K562 (cell line): ENCODE measurements around the gene ADAMTS6. TPM values are rescaled to one million over a fixed set of nuclear protein-coding genes. Genes with fewer than 3 reads are reported as not detected.

Experiments used
- ATAC-seq: fragments of 200-7000 bp; cut with Tn5 transposase; 3 replicates; pipeline ENCODE4 v1.9.1; 2020; ENCODE audit warnings: moderate library complexity
- BruUV-seq: library from RNA; stranded (reverse); fragments of 400-500 nt; replicated peaks from 2 replicates; lab custom pipeline; 2021; lab: Mats Ljungman, UMichigan
- CTCF ChIA-PET: fragments of 300-600 bp; formaldehyde crosslinking; extraction: SDS; loops from one replicate; lab custom pipeline; 2021; ENCODE audit warnings: low intra/inter-chr PET ratio; lab: Yijun Ruan, JAX
- POLR2A ChIA-PET: fragments of 300-600, 350-650 bp; sonication (Branson Sonifier 250); formaldehyde crosslinking; extraction: SDS; loops from one replicate; lab custom pipeline; 2021; ENCODE audit warnings: antibody characterized with exemption, inconsistent platforms; lab: Yijun Ruan, JAX
- DNase-seq, 4 experiments: peaks; one replicate each; pipeline versions ENCODE4 v3.0.0 to v3.0.0-alpha.2; 2011 to 2018; ENCODE audit warnings: low spot score in 3 of 4, mixed read lengths in 3 of 4; ENCODE audit errors: extremely low read depth in 1 of 4
- FAIRE-seq: peaks from 2 replicates; lab custom pipeline; 2011; peaks lifted over from hg19 to GRCh38; lab: Jason Lieb, UNC
- H2AFZ ChIP-seq: 2 replicates; pipeline ENCODE4 v1.6.0; 2011; ENCODE audit warnings: low read depth, low read length, control low read depth, inconsistent platforms
- H3K27ac ChIP-seq: fragments of 200-600 bp; 3 replicates; pipeline ENCODE4 v1.8.0; 2011; ENCODE audit warnings: low read depth, mild to moderate bottlenecking, control low read depth, inconsistent platforms, low read length, moderate library complexity, mixed read lengths; ENCODE audit errors: extremely low read depth
- H3K27me3 ChIP-seq, 2 experiments: fragments of 300-600 bp in 1 of 2; 2 replicates in 1 of 2; 3 replicates in 1 of 2; pipeline versions ENCODE4 v1.6.0 to v1.8.0; 2011; ENCODE audit warnings: inconsistent platforms in 2 of 2, low read length in 2 of 2, mild to moderate bottlenecking in 1 of 2, mixed read lengths in 1 of 2, moderate library complexity in 1 of 2; ENCODE audit not compliant: control insufficient read depth in 2 of 2, insufficient read depth in 2 of 2
- H3K36me3 ChIP-seq: fragments of 300-600 bp; 3 replicates; pipeline ENCODE4 v1.8.0; 2011; ENCODE audit warnings: mild to moderate bottlenecking, low read length, inconsistent platforms; ENCODE audit not compliant: control insufficient read depth, insufficient read depth
- H3K4me1 ChIP-seq, 2 experiments: fragments of 200-600 bp in 1 of 2; replicated peaks in 1 of 2; 2 replicates in 1 of 2; 3 replicates in 1 of 2; pipeline versions ENCODE4 v1.5.1 to v1.8.0; 2011; ENCODE audit warnings: inconsistent platforms in 2 of 2, low read length in 2 of 2, mild to moderate bottlenecking in 1 of 2, mixed read lengths in 1 of 2, moderate library complexity in 1 of 2; ENCODE audit not compliant: control insufficient read depth in 2 of 2, insufficient read depth in 2 of 2
- H3K4me2 ChIP-seq: 2 replicates; pipeline ENCODE4 v1.6.1; 2011; ENCODE audit warnings: low read length, control low read depth, inconsistent platforms, mixed read lengths; ENCODE audit not compliant: insufficient read depth
- H3K4me3 ChIP-seq: fragments of 200-600 bp; sonication (generic), shearing (Covaris generic); 2 replicates; pipeline ENCODE4 v1.5.1; 2016; ENCODE audit warnings: control low read depth, inconsistent platforms
- H3K79me2 ChIP-seq: fragments of 200-600 bp; 3 replicates; pipeline ENCODE4 v1.8.0; 2011; ENCODE audit warnings: low read length, inconsistent platforms; ENCODE audit not compliant: control insufficient read depth, insufficient read depth
- H3K9ac ChIP-seq, 2 experiments: 2 replicates each; pipeline versions ENCODE4 v1.6.0 to v1.6.1; 2011; ENCODE audit warnings: low read depth in 2 of 2, low read length in 2 of 2, control low read depth in 1 of 2, inconsistent platforms in 1 of 2, mild to moderate bottlenecking in 1 of 2, mixed read lengths in 1 of 2; ENCODE audit not compliant: insufficient read depth in 1 of 2
- H3K9me1 ChIP-seq: one replicate; pipeline ENCODE4 v1.6.0; 2011; ENCODE audit warnings: inconsistent platforms, mild to moderate bottlenecking, low read length, moderate library complexity; ENCODE audit not compliant: control insufficient read depth, insufficient read depth
- H3K9me3 ChIP-seq: replicated peaks from 2 replicates; pipeline ENCODE4 v1.5.1; 2011; ENCODE audit warnings: low read depth, low read length, inconsistent platforms; ENCODE audit not compliant: control insufficient read depth, insufficient read depth
- H4K20me1 ChIP-seq: replicated peaks from 2 replicates; pipeline ENCODE4 v1.6.1; 2011; ENCODE audit warnings: low read length, inconsistent platforms, mixed read lengths; ENCODE audit not compliant: control insufficient read depth, insufficient read depth
- ATF1 ChIP-seq, 2 experiments: fragments of 450-650 bp in 1 of 2; IDR thresholded peaks; 2 replicates each; pipeline ENCODE4 v1.6.1; 2016; ENCODE audit warnings: missing compliant biosample characterization in 1 of 2, missing genetic modification characterization in 1 of 2
- BHLHE40 ChIP-seq: IDR thresholded peaks from 2 replicates; pipeline ENCODE4 v1.6.1; 2011; ENCODE audit warnings: low read length, improper control_type of control experiment
- BMI1 ChIP-seq: fragments of 150-350 bp; IDR thresholded peaks from 2 replicates; pipeline ENCODE4 v1.6.1; 2014; ENCODE audit warnings: low read length
- C11orf30 ChIP-seq: fragments of 450-650 bp; IDR thresholded peaks from 2 replicates; pipeline ENCODE4 v1.6.1; 2016; ENCODE audit warnings: low read depth, mild to moderate bottlenecking
- CTBP1 ChIP-seq: fragments of 450-650 bp; IDR thresholded peaks from 2 replicates; pipeline ENCODE4 v1.6.1; 2016; ENCODE audit warnings: borderline replicate concordance
- HNRNPK ChIP-seq: fragments of 200-400 bp; formaldehyde crosslinking; IDR thresholded peaks from one replicate; pipeline ENCODE4 v1.6.1; 2018; ENCODE audit warnings: mild to moderate bottlenecking, low read depth, low read length; ENCODE audit not compliant: poor library complexity, severe bottlenecking
- JUND ChIP-seq, 2 experiments: IDR thresholded peaks; 2 replicates in 1 of 2; 3 replicates in 1 of 2; pipeline ENCODE4 v1.6.1; 2011; ENCODE audit warnings: borderline replicate concordance in 2 of 2, low read depth in 2 of 2, low read length in 2 of 2, improper control_type of control experiment in 1 of 2, missing biosample characterization in 1 of 2, missing genetic modification characterization in 1 of 2, missing genetic modification reagents in 1 of 2
- MAZ ChIP-seq, 2 experiments: fragments of 450-650 bp in 1 of 2; sonication (generic) in 1 of 2; formaldehyde crosslinking; IDR thresholded peaks in 1 of 2; conservative IDR thresholded peaks in 1 of 2; 2 replicates each; pipeline versions ENCODE4 v1.4.0 to v1.5.0; 2020; ENCODE audit warnings: mild to moderate bottlenecking in 1 of 2, missing genetic modification reagents in 1 of 2
- MEIS2 ChIP-seq: fragments of 450-650 bp; IDR thresholded peaks from 2 replicates; pipeline ENCODE4 v1.6.1; 2014; ENCODE audit warnings: mild to moderate bottlenecking; ENCODE audit not compliant: partially characterized antibody
- NFIC ChIP-seq: fragments of 450-650 bp; IDR thresholded peaks from 2 replicates; pipeline ENCODE4 v1.6.1; 2017; ENCODE audit warnings: mild to moderate bottlenecking, inconsistent platforms
- NONO ChIP-seq, 2 experiments: fragments of 200-400 bp in 1 of 2; fragments of 450-650 bp in 1 of 2; formaldehyde crosslinking in 1 of 2; IDR thresholded peaks; 2 replicates each; pipeline ENCODE4 v1.6.1; 2017; ENCODE audit warnings: low read depth in 2 of 2, mild to moderate bottlenecking in 2 of 2, moderate library complexity in 2 of 2, low read length in 1 of 2
- RCOR1 ChIP-seq, 2 experiments: IDR thresholded peaks; 2 replicates each; pipeline ENCODE4 v1.6.1; 2012; ENCODE audit warnings: low read depth in 2 of 2, low read length in 2 of 2, borderline replicate concordance in 1 of 2, improper control_type of control experiment in 1 of 2
- SMAD2 ChIP-seq: fragments of 150-350 bp; IDR thresholded peaks from 2 replicates; pipeline ENCODE4 v1.6.1; 2014; ENCODE audit warnings: low read depth, mild to moderate bottlenecking, low read length
- SOX6 ChIP-seq: fragments of 450-650 bp; IDR thresholded peaks from 2 replicates; pipeline ENCODE4 v1.6.1; 2014; ENCODE audit warnings: mild to moderate bottlenecking
- SP2 ChIP-seq: IDR thresholded peaks from 2 replicates; pipeline ENCODE4 v1.6.1; 2011; ENCODE audit warnings: mild to moderate bottlenecking, low read depth, low read length, moderate library complexity; ENCODE audit not compliant: poor library complexity, severe bottlenecking; ENCODE audit errors: extremely low read depth
- TCFL5 ChIP-seq: fragments of 250-450 bp; sonication (Bioruptor Pico); conservative IDR thresholded peaks from 2 replicates; pipeline ENCODE4 v1.6.1; 2021; ENCODE audit warnings: mild to moderate bottlenecking, moderate library complexity, matching md5 sums
- WGBS: fragments of 100-300 bp; shearing (Covaris generic); methylation state at CpG from one replicate; pipeline ENCODE4 v1.1.6; 2016; ENCODE audit warnings: low coverage, mixed read lengths; ENCODE audit not compliant: insufficient coverage; ENCODE audit errors: missing lambda C conversion rate; 5-methylcytosine and 5-hydroxymethylcytosine counted together
- in situ Hi-C: fragments of 300-500 bp; cut with MboI; formaldehyde crosslinking; loops from 4 replicates; pipeline ENCODE4 v1.15.0; 2018; ENCODE audit warnings: inconsistent platforms, mixed read lengths
- intact Hi-C: fragments of 100-400 bp; cut with micrococcal nuclease; formaldehyde crosslinking; loops from 2 replicates; pipeline ENCODE4 v1.14.2; 2022
- polyA plus RNA-seq, 8 experiments: library from polyadenylated mRNA; depleted of rRNA in 4 of 8; stranded (reverse) in 5 of 8; unstranded in 3 of 8; fragments of >200 nt; fragmentation: Nextera tagmentation in 2 of 8; fragmentation: Illumina TruSeq in 1 of 8; extraction: Ambion mirVana in 2 of 8; extraction: Trizol in 1 of 8; gene quantifications; 2 replicates each; pipeline versions ENCODE4 v1.2.1 to v1.2.3, GENCODE V29; 2011 to 2014; ENCODE audit warnings: inconsistent platforms in 1 of 8, missing spikeins in 1 of 8
- total RNA-seq, 7 experiments: library from RNA; depleted of rRNA in 6 of 7; stranded (reverse); fragments of >200 nt in 6 of 7; fragmentation: Illumina TruSeq in 2 of 7; extraction: Trizol in 2 of 7; gene quantifications; 2 replicates each; pipeline versions ENCODE4 v1.2.1 to v1.2.3, GENCODE V29; 2011 to 2021; ENCODE audit warnings: low replicate concordance in 1 of 7
- TF ChIP-seq, protein P1 (sequence below), 2 experiments: fragments of 450-650 bp in 1 of 2; sonication (generic) in 1 of 2; formaldehyde crosslinking; conservative IDR thresholded peaks; 2 replicates each; pipeline versions ENCODE4 v1.4.0 to v1.8.1; 2020 to 2022; ENCODE audit warnings: mild to moderate bottlenecking in 1 of 2, missing genetic modification reagents in 1 of 2
- TF ChIP-seq, protein P2 (sequence below): sonication (generic); IDR thresholded peaks from 2 replicates; pipeline ENCODE4 v1.6.1; 2016
- TF ChIP-seq, protein P3 (sequence below): sonication (generic); formaldehyde crosslinking; IDR thresholded peaks from 2 replicates; pipeline ENCODE4 v1.8.0; 2022; ENCODE audit warnings: missing genetic modification reagents, mild to moderate bottlenecking, borderline replicate concordance

ADAMTS6 gene
- total and polyA plus RNA-seq, 9 of the 15 experiments (the other 6 are each of a cell fraction or from before 2014, with no cell fraction given), result 0.57 to 5.3 (median 1.5) TPM

DNA sequence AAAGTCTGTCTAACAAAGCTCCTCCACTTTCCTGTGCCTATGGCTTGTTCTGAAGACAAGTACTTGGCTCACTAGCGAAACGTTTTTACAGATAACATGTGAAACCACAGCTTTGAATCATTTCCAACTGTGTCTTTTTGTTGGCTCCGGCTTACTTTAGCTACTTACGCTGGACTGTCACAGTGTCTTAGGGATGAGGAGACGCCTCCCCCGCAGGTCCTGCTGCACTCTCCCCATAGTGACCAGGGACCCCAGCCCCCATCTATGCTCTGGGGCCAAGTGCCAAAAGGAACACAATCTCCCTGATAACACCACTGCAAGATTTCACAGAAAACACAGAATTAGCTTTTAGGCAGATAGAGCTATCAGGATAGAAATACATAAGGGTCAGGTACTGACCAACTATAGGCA, 219.1 kb downstream of the ADAMTS6 start:
- no peak overlapping the region for H3K4me2 ChIP-seq
- CTCF ChIA-PET, result interaction anchor here (0.7 kb wide), 1 partner anchor 263 kb away, joined by 3 read pairs; no protein-coding TSS in a partner anchor
- H3K27me3 ChIP-seq, result no peaks in the 10 kb centered on the region
- H3K36me3 ChIP-seq, result no peaks in the 10 kb centered on the region
- intact Hi-C loops, result loop anchor here (10.0 kb wide), 1 partner anchor 212 kb away; no protein-coding TSS in a partner anchor
- H4K20me1 ChIP-seq, result no peaks in the 10 kb centered on the region
- H3K9ac ChIP-seq, result no peak overlapping the region
- no peak overlapping the region for H3K4me3 ChIP-seq
- H3K9me3 ChIP-seq, result no peaks in the 10 kb centered on the region
- H3K9me1 ChIP-seq, result no peaks in the 10 kb centered on the region
- no peak for TF ChIP-seq TCFL5 (CRISPR knock-in tag)
- 0 out of 2 replicates have a peak, but pooled peaks have one; percentile 33 for TF ChIP-seq SOX6
- TF ChIP-seq, protein P1, sequence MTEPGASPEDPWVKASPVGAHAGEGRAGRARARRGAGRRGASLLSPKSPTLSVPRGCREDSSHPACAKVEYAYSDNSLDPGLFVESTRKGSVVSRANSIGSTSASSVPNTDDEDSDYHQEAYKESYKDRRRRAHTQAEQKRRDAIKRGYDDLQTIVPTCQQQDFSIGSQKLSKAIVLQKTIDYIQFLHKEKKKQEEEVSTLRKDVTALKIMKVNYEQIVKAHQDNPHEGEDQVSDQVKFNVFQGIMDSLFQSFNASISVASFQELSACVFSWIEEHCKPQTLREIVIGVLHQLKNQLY (CRISPR knock-in tag; conservative IDR thresholded peaks at IDR 0.05), result no peak
- peak; percentile 62; the same call in 1 of the 2 replicates for TF ChIP-seq CTBP1
- TF ChIP-seq BMI1, result no peak
- 0 out of 2 replicates have a peak, but pooled peaks have one; percentile 14 for TF ChIP-seq JUND (IDR thresholded peaks at IDR 0.05; ENCODE audit: borderline replicate concordance, low read depth, low read length)
- no peak; the same call in 2 of the 3 replicates for TF ChIP-seq JUND (tag; IDR thresholded peaks at IDR 0.05; ENCODE audit: borderline replicate concordance, low read depth, low read length)
- no peak for TF ChIP-seq SMAD2
- no peak for TF ChIP-seq HNRNPK
- TF ChIP-seq, protein P2, sequence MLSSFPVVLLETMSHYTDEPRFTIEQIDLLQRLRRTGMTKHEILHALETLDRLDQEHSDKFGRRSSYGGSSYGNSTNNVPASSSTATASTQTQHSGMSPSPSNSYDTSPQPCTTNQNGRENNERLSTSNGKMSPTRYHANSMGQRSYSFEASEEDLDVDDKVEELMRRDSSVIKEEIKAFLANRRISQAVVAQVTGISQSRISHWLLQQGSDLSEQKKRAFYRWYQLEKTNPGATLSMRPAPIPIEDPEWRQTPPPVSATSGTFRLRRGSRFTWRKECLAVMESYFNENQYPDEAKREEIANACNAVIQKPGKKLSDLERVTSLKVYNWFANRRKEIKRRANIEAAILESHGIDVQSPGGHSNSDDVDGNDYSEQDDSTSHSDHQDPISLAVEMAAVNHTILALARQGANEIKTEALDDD, result peak; percentile 59; the same call in 1 of the 2 replicates
- peak in 1 of 2 experiments; percentile 46; a peak in 1 of 4 replicates for TF ChIP-seq MAZ (CRISPR knock-in tag; conservative IDR thresholded peaks at IDR 0.05 in 1 of 2, IDR thresholded peaks at IDR 0.05 in 1 of 2)
- TF ChIP-seq ATF1 (CRISPR knock-in tag; IDR thresholded peaks at IDR 0.05), result no peak
- TF ChIP-seq ATF1 (tag; IDR thresholded peaks at IDR 0.05), result peak; percentile 21; the same call in 1 of the 2 replicates
- no peak for TF ChIP-seq SP2
- peak; percentile 41 for TF ChIP-seq NFIC
- TF ChIP-seq NONO (IDR thresholded peaks at IDR 0.05; ENCODE audit: low read depth in 2 of 2, low read length in 1 of 2), result no peak
- 0 out of 2 replicates have a peak, but pooled peaks have one; percentile 8 for TF ChIP-seq BHLHE40
- peak; percentile 28 for TF ChIP-seq MEIS2
- TF ChIP-seq RCOR1 (IDR thresholded peaks at IDR 0.05; ENCODE audit: borderline replicate concordance in 1 of 2, low read depth in 2 of 2, low read length in 2 of 2), result peak in 1 of 2 experiments; percentile 24; a peak in 1 of 4 replicates
- TF ChIP-seq, protein P3, sequence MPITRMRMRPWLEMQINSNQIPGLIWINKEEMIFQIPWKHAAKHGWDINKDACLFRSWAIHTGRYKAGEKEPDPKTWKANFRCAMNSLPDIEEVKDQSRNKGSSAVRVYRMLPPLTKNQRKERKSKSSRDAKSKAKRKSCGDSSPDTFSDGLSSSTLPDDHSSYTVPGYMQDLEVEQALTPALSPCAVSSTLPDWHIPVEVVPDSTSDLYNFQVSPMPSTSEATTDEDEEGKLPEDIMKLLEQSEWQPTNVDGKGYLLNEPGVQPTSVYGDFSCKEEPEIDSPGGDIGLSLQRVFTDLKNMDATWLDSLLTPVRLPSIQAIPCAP, result no peak
- TF ChIP-seq C11orf30, result no peak
- peak in 2 of 4 experiments; percentile 16 to 55 for DNase-seq
- no TSS peak for BruUV-seq
- H3K4me1 ChIP-seq, result peaks cover 0 to 3% of the 10 kb centered on the region in 2 experiments; a peak in 3 of 5 replicates
- peak; percentile 84 for FAIRE-seq
- peak; percentile 78 for ATAC-seq
- H2AFZ ChIP-seq, result no peak overlapping the region
- no peaks in the 10 kb centered on the region for H3K79me2 ChIP-seq
- in situ Hi-C loops, result no loop called here
- WGBS, result 0% methylated on average over 6 of the region's 6 CpGs
- POLR2A ChIA-PET, result interaction anchor here (2.0 kb wide), 1 partner anchor 11 kb away, joined by 5 read pairs; no protein-coding TSS in a partner anchor
- no peak overlapping the region for H3K27ac ChIP-seq
